Smooth muscle cell of the brain vasculature (primary cell): ENCODE results near the gene PLCL1.

Experiments used
- DNase-seq: peaks from one replicate; pipeline ENCODE4 v3.0.0-alpha.2; 2012; ENCODE audit warnings: low read depth, low spot score

The PLCL1 gene

DNA sequence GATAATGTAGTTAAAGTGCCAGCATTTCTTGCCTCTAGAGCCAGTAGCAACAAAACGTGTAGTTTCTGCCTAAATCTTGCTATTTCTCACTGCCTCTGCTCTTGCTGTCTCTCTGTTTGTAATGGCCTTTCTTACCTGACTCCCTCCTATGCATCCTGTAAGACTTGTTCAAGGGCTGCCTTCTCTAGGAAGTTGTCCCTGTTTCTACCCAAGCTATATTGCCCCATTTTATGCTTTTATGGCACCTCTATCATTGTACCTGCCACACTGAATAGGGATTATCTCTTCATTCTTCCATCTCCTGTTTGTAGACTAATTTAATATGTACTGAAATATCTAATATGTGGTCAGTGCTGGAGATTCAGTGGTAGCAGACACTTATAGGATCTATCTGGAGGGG lies 49.2 kb downstream of the PLCL1 start:
- no peak for DNase-seq

GRCh38 chr2:197857476-197858107 lies 53.2 kb downstream of the PLCL1 start:
- DNase-seq, result no peak

DNA sequence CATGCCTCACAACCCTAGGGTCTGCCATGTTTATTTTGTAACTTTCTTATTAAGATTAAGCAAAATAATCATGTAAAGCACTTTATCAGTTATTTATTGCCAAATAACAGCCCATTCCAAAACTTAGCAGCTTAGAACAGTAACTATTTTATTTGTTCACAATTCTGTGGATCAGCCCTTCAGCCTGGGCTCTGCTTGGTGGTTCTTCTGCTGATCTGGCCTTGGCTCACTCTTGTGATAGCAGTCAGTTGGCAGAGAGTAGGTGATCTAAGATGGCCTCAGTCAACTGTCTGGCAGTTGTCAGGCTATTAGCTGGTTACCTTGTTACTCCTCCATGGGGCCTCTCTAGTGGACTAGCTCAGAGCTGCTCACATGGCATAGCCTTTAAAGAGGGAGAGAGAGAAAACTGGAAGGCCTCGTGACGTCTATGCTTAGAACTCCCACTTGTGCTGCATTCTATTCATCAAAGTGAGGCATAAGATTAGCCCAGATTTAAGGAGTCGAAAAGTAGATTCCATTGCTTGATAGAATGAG lies 54.3 kb downstream of the PLCL1 start:
- DNase-seq, result no peak

GRCh38 chr2:197862246-197862955 lies 58.0 kb downstream of the PLCL1 start:
- no peak for DNase-seq

GRCh38 chr2:197863744-197864143 lies 59.4 kb downstream of the PLCL1 start:
- no peak for DNase-seq

- DNase-seq, result no peak
These were observed 62.1 kb downstream of the PLCL1 start for GRCh38 chr2:197866455-197866854.

GRCh38 chr2:197867033-197867432 lies 62.6 kb downstream of the PLCL1 start:
- no peak for DNase-seq

- DNase-seq, result no peak
These were observed 63.2 kb downstream of the PLCL1 start for GRCh38 chr2:197867624-197868023.

DNA sequence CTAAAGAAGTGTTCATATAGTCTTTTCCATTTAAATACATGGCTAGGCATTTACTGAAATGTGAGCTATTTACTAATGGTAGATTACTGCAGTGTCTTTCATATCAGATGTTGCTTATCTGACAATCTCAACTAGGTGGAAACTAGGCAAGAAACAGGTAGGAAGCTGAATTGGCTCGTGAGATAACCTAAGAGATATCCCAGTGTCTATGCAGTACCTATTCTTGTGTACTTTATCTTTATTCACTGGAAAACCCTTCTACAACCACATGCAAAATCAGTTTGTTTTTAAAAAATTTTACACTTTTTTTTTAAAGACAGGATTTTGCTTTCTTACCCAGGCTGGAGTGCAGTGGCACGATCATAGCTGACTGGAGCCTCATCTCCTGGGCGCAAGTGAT lies 63.8 kb downstream of the PLCL1 start:
- DNase-seq, result no peak

GRCh38 chr2:197869041-197869440 lies 64.6 kb downstream of the PLCL1 start:
- DNase-seq, result no peak

DNA sequence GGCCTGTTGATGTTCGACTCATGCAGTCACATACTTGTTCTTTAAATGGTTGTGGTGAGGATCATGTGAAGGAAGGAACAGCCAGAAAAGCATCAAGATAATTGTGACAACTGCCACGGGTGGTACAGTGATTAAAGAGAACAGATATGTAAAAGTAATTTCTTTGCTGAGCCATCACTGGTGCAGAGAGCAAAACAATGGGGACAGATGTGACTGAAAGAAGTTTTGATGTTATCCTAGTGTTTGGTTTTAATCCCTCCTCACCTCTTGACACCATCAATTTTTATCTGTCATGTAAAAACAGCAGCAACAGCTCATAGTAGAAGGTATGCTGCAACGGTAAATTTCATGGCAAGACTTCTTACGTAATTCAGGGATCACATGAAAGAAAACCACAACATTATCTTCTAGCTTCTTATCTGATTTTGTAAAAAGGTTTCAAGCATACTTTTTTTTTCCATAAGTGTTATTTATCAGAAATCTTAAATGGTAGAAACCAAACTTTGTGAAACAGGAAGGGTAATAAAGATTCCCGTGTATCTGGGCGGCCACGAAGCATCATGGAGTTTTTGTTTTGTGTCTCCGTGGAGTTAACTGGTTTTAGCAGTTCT lies 65.2 kb downstream of the PLCL1 start:
- DNase-seq, result no peak

DNA sequence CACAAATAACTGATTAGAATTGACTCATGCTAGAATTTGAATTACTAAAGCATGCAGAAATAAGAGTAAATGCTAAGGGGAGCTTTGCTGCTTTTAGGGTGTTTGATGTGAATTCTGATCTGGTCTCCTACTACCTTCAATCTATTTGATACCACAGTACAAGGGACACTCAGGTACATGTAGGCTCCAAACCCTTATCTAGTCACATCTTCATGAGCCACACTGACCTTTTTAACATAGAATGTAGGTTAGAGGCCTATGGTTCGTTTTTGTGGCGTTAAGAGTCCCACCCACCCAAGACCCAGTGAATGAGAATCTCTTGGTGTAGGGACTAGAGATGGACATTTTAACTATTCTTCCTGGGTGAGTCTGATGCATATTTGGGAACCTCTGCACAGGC lies 65.7 kb downstream of the PLCL1 start:
- no peak for DNase-seq

DNA sequence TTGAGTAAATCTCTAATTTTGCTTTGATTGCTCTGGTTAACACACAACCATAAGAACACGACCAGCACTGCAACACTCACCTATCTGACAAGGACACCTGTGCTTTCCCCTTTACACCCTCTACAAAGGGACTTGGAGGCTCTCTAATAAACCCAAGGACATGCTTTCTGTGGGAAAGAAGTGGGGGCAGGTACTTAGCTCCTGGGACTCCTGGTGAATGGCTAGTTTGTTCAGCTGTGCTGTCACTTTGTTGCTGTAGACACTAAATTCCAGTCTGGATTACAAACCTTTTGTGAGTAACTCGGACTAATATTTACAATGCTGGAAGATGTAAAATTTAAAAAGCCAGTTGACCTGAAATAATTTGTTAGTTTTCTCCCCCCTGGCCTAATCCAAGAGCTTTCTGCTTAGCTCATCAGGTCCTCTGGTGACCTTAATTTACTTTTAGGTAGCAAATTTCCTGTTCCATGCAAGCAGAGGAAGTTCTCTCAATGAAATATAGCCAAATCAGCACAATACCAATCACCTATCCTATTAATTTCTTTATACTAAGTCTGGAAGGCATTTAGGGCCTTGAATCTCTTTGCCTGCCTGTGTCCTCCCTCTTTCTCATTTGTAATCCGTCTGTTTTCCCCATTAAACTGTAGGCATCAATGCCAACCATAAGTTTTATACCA lies 67.5 kb downstream of the PLCL1 start:
- no peak for DNase-seq

- DNase-seq, result peak; percentile 52
These were observed 68.9 kb downstream of the PLCL1 start for GRCh38 chr2:197873293-197873701.

DNA sequence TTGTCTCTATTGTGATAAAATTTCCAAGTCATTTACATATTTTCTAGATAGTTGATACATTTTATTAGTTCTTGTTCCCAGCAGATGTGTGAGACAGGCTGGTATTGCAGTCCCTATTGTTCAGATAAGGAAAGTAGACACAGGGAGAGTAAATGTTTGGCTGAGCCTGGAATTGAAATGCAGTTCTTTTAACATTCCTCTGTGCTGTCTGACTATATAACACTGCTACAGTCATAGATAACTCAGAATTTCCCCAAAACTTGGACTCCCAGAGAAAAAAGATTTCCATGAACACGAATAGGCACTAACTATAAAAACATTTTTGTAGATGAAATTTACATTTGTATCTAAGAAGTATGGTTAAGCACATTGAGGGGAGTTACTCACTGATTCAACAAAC lies 71.4 kb downstream of the PLCL1 start:
- no peak for DNase-seq

GRCh38 chr2:197876524-197876923 lies 72.1 kb downstream of the PLCL1 start:
- DNase-seq, result no peak

- no peak for DNase-seq
These were observed 72.6 kb downstream of the PLCL1 start for GRCh38 chr2:197877038-197877437.

GRCh38 chr2:197878792-197879191 lies 74.4 kb downstream of the PLCL1 start:
- no peak for DNase-seq

DNA sequence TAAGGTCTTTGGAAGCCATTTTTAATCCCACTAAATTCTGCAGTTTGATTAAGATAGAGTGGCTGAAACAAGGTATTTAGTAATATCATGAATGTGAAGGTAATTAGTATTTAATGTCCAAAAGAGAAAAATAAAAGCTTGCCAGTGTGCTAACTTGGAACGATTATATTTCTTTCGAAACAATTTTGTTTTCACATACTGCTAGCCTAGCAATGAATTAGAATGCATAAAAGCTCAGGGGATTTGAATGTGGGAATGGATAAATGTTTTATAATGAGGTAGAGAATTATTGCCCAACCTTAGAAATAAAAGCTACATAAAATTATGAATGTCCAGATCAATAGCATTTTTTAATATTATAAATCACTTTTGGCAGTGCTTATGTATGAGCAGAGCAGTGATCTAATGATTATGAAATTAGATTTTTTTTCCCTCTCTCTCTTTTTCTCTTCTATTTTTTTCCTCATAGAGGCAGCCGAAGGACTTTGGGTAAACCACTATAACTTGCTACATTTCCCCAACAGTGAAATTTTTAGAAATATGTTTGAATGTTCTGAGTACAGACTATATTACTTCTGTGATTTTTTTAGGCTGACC lies 75.5 kb downstream of the PLCL1 start:
- DNase-seq, result no peak

DNA sequence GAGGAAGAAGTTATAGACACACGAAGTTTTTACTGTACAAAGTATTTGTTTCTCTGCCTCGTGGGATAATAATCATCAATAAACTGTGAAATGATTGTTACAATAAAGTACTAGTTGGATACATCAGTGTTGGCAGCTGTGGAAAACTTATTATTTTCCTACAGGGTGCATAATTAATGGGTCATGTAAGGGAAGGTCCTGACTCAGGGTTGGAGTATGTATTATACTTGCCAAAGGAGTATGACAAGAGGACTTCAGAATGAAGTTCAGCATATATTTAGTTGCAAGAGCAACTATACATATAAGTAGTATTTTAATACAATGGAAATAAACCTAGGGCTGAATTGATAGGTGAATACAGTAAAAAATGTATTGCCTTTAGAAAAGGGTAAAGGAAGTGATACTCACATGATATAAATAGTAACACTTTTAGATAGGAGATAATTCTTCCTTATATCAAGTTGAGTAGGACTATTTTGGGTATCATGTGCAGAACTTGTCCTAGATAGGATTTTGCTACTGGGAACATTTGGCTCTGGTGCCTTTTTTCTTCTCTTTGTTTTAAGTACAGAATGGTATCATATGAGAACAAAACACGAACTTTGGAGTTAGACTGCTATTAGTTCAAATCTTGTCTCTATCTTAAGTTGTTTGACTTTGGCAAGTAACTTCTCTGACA lies 79.1 kb downstream of the PLCL1 start:
- DNase-seq, result no peak

DNA sequence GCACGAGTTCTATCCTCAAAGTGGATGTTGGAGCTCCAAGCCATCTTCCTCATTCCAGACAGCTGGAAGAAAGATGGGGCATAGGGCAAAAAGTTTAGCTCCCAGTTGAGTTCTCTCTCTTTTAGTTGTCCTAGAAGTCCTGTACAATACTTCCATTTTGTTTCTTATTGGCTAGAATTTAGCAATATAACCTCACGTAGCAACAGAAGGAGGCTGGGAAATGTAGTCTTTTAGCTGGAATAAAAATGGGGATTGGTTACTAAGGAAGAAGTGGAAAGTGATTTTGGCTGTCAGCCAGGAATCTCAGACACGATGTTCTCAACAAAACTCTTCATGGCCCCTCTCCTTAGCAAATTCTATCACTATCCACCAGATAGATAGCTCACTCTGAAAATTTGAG lies 79.9 kb downstream of the PLCL1 start:
- DNase-seq, result no peak
